Calu3 (cell line): ENCODE results near the gene ZNF462. TPM values are rescaled to one million over a fixed set of nuclear protein-coding genes. Genes with fewer than 3 reads are reported as not detected.

Experiments used
- BruUV-seq: library from RNA; stranded (reverse); fragments of 400-500 nt; replicated peaks from 2 replicates; lab custom pipeline; 2021; lab: Mats Ljungman, UMichigan
- CTCF ChIA-PET: fragments of 300-600 bp; sonication (Branson Sonifier 250); formaldehyde crosslinking; loops from one replicate; lab custom pipeline; 2022; ENCODE audit warnings: antibody characterized with exemption; lab: Charles Lee
- DNase-seq: peaks from one replicate; pipeline ENCODE4 v3.0.0; 2022
- H3K27ac Mint-ChIP-seq: one replicate; pipeline ENCODE4 v1.8.0; 2022; ENCODE audit warnings: mixed read lengths; ENCODE audit not compliant: unreplicated experiment
- H3K27me3 Mint-ChIP-seq: one replicate; pipeline ENCODE4 v1.8.0; 2022; ENCODE audit warnings: mixed read lengths; ENCODE audit not compliant: unreplicated experiment
- H3K36me3 Mint-ChIP-seq: one replicate; pipeline ENCODE4 v1.8.0; 2022; ENCODE audit warnings: mild to moderate bottlenecking, moderate library complexity, mixed read lengths; ENCODE audit not compliant: insufficient read depth, unreplicated experiment
- H3K4me1 Mint-ChIP-seq: one replicate; pipeline ENCODE4 v1.8.0; 2022; ENCODE audit warnings: mild to moderate bottlenecking, low read depth, mixed read lengths; ENCODE audit not compliant: unreplicated experiment
- H3K4me3 Mint-ChIP-seq: one replicate; pipeline ENCODE4 v1.8.0; 2022; ENCODE audit warnings: mild to moderate bottlenecking, low read depth, moderate library complexity, mixed read lengths; ENCODE audit not compliant: unreplicated experiment
- H3K9me3 Mint-ChIP-seq: one replicate; pipeline ENCODE4 v1.8.0; 2022; ENCODE audit warnings: low read depth, mixed read lengths; ENCODE audit not compliant: unreplicated experiment
- CTCF ChIP-seq: fragments of 200-600 bp; IDR thresholded peaks from one replicate; pipeline ENCODE4 v1.8.0; 2022; ENCODE audit warnings: antibody characterized with exemption; ENCODE audit not compliant: unreplicated experiment
- intact Hi-C: fragments of 100-400 bp; cut with micrococcal nuclease; formaldehyde crosslinking; loops from one replicate; pipeline ENCODE4 v1.10.0; 2022; ENCODE audit not compliant: unreplicated experiment
- total RNA-seq: library from RNA; stranded (reverse); gene quantifications from 2 replicates; pipeline ENCODE4 v1.2.3, GENCODE V29; 2022

Gene ZNF462
- total RNA-seq, 1 experiment from 2014 or later: 48.0 TPM

GRCh38 chr9:107008447-107008846 lies 145.5 kb downstream of the ZNF462 start:
- CTCF ChIA-PET: no interaction called here
- Mint-ChIP-seq H3K27ac (no peak overlapping the region), H3K36me3 (no peaks in the 10 kb centered on the region), H3K4me1 (no peaks in the 10 kb centered on the region), H3K9me3 (no peaks in the 10 kb centered on the region), H3K27me3 (no peaks in the 10 kb centered on the region), H3K4me3 (no peak overlapping the region)
- DNase-seq: no peak
- intact Hi-C loops: no loop called here
- TF ChIP-seq CTCF: no peak
- BruUV-seq: no TSS peak

GRCh38 chr9:107016383-107016782 lies 153.4 kb downstream of the ZNF462 start:
- TF ChIP-seq CTCF: no peak
- no TSS peak for BruUV-seq
- Mint-ChIP-seq H3K27me3 (peaks cover 8% of the 10 kb centered on the region), H3K36me3 (no peaks in the 10 kb centered on the region), H3K27ac (no peak overlapping the region), H3K4me3 (no peak overlapping the region), H3K4me1 (peaks cover 7% of the 10 kb centered on the region), H3K9me3 (peaks cover 6% of the 10 kb centered on the region)
- CTCF ChIA-PET: no interaction called here
- intact Hi-C loops: no loop called here
- no peak for DNase-seq

- intact Hi-C loops: no loop called here
- TF ChIP-seq CTCF: no peak
- BruUV-seq: no TSS peak
- H3K9me3 Mint-ChIP-seq: peaks cover 6% of the 10 kb centered on the region
- peaks cover 8% of the 10 kb centered on the region for H3K27me3 Mint-ChIP-seq
- H3K4me3 Mint-ChIP-seq: no peak overlapping the region
- peaks cover 1% of the 10 kb centered on the region for H3K4me1 Mint-ChIP-seq
- CTCF ChIA-PET: no interaction called here
- H3K36me3 Mint-ChIP-seq: no peaks in the 10 kb centered on the region
- no peak overlapping the region for H3K27ac Mint-ChIP-seq
- no peak for DNase-seq
These were observed 156.0 kb downstream of the ZNF462 start for GRCh38 chr9:107018861-107019545.

- H3K36me3 Mint-ChIP-seq: no peaks in the 10 kb centered on the region
- H3K4me1 Mint-ChIP-seq: no peaks in the 10 kb centered on the region
- intact Hi-C loops: no loop called here
- H3K4me3 Mint-ChIP-seq: no peak overlapping the region
- H3K27me3 Mint-ChIP-seq: peaks cover 8% of the 10 kb centered on the region
- BruUV-seq: no TSS peak
- CTCF ChIA-PET: no interaction called here
- no peak for TF ChIP-seq CTCF
- H3K27ac Mint-ChIP-seq: no peak overlapping the region
- H3K9me3 Mint-ChIP-seq: peaks cover 6% of the 10 kb centered on the region
- no peak for DNase-seq
These were observed 157.1 kb downstream of the ZNF462 start for GRCh38 chr9:107020040-107020530.
